PFSK-1 (cell line): Measurements from ENCODE around the gene RPAP3.

Source experiments
- FOXP2 ChIP-seq: optimal IDR thresholded peaks from 2 replicates; pipeline ENCODE3; 2011; ENCODE audit warnings: borderline replicate concordance, control low read depth, inconsistent platforms; ENCODE audit not compliant: insufficient read depth; ENCODE audit errors: extremely low read length, extremely low read depth
- POLR2AphosphoS5 ChIP-seq: IDR thresholded peaks from 2 replicates; pipeline ENCODE4 v1.6.1; 2012; ENCODE audit warnings: low read depth, mild to moderate bottlenecking, control low read depth, low read length, moderate library complexity
- REST ChIP-seq, 2 experiments: IDR thresholded peaks; 2 replicates each; pipeline versions ENCODE4 v1.6.1 to v1.8.0; 2011 to 2012; ENCODE audit warnings: low read depth in 2 of 2, low read length in 2 of 2, control low read depth in 1 of 2, inconsistent platforms in 1 of 2, mild to moderate bottlenecking in 1 of 2, moderate library complexity in 1 of 2; ENCODE audit not compliant: insufficient read depth in 1 of 2
- SIN3A ChIP-seq: IDR thresholded peaks from 2 replicates; pipeline ENCODE4 v1.6.1; 2012; ENCODE audit warnings: mild to moderate bottlenecking, low read length, moderate library complexity, borderline replicate concordance; ENCODE audit not compliant: insufficient read depth
- TAF1 ChIP-seq: IDR thresholded peaks from 2 replicates; pipeline ENCODE4 v1.6.1; 2012; ENCODE audit warnings: low read length, control low read depth, borderline replicate concordance; ENCODE audit not compliant: insufficient read depth

RPAP3 gene

GRCh38 chr12:47615711-47616110, 90.1 kb downstream of the RPAP3 start:
- no peak for TF ChIP-seq FOXP2
- TF ChIP-seq SIN3A = no peak
- TF ChIP-seq TAF1 = no peak
- no peak for TF ChIP-seq POLR2AphosphoS5
- no peak for TF ChIP-seq REST (IDR thresholded peaks at IDR 0.05; ENCODE audit: insufficient read depth in 1 of 2, low read depth in 2 of 2, low read length in 2 of 2)

- TF ChIP-seq FOXP2 = no peak
- TF ChIP-seq SIN3A = no peak
- no peak for TF ChIP-seq REST (IDR thresholded peaks at IDR 0.05; ENCODE audit: insufficient read depth in 1 of 2, low read depth in 2 of 2, low read length in 2 of 2)
- no peak for TF ChIP-seq POLR2AphosphoS5
- no peak for TF ChIP-seq TAF1
Observed at GRCh38 chr12:47614521-47614920, 91.3 kb downstream of the RPAP3 start.

- no peak for TF ChIP-seq REST (IDR thresholded peaks at IDR 0.05; ENCODE audit: insufficient read depth in 1 of 2, low read depth in 2 of 2, low read length in 2 of 2)
- no peak for TF ChIP-seq FOXP2
- no peak for TF ChIP-seq TAF1
- no peak for TF ChIP-seq POLR2AphosphoS5
- TF ChIP-seq SIN3A = no peak
Observed at GRCh38 chr12:47612953-47613352, 92.9 kb downstream of the RPAP3 start.

- no peak for TF ChIP-seq SIN3A
- TF ChIP-seq REST (IDR thresholded peaks at IDR 0.05; ENCODE audit: insufficient read depth in 1 of 2, low read depth in 2 of 2, low read length in 2 of 2) = no peak
Observed at GRCh38 chr12:47611906-47612305, 93.9 kb downstream of the RPAP3 start.
